Omental fat pad (tissue), 4 donors: ENCODE data around the gene ZNF385C. TPM values are rescaled to one million over a fixed set of nuclear protein-coding genes. Genes with fewer than 3 reads are reported as not detected.

Source experiments
- ATAC-seq: fragments of 150-250 bp; one replicate; pipeline ENCODE4 v1.9.1; 2016; ENCODE audit warnings: mild to moderate bottlenecking, moderate library complexity; ENCODE audit not compliant: low FRiP score
- DNase-seq: peaks from one replicate; pipeline ENCODE4 v3.0.0-alpha.2; 2019; ENCODE audit warnings: low spot score
- CTCF ChIP-seq, 3 donors: fragments of 450-650 bp; IDR thresholded peaks; one replicate each; pipeline ENCODE4 v1.5.1; 2016 to 2017; ENCODE audit warnings: antibody characterized with exemption in 3 of 3, mild to moderate bottlenecking in 3 of 3, moderate library complexity in 2 of 3
- total RNA-seq, 4 donors: library from RNA; depleted of rRNA; stranded (reverse); fragments of >200 nt; gene quantifications; one replicate each; pipeline ENCODE4 v1.1.0, GENCODE V29; 2016

The ZNF385C gene
- total RNA-seq, 4 donors from 2014 or later: not detected

GRCh38 chr17:42122371-42123303 lies 24.4 kb upstream of the ZNF385C start, which contains the start of gene HSPB9:
TSS of gene HSPB9 (plus strand) at chr17:42122804. CDS start at chr17:42122851, 47 bp downstream.
- DNase-seq (no peak), ATAC-seq (no peak)
- no peak for TF ChIP-seq CTCF (IDR thresholded peaks at IDR 0.05)

GRCh38 chr17:42120770-42121769 lies 22.8 kb upstream of the ZNF385C start, which contains the start of gene KAT2A:
TSS of gene KAT2A (minus strand) at chr17:42121367. CDS start at chr17:42121304, 63 bp downstream.
- ATAC-seq (peak; percentile 74), DNase-seq (peak; percentile 44)
- TF ChIP-seq CTCF (IDR thresholded peaks at IDR 0.05): no peak

GRCh38 chr17:42120161-42120769 lies 22.0 kb upstream of the ZNF385C start:
- no peak for ATAC-seq
- no peak for TF ChIP-seq CTCF (IDR thresholded peaks at IDR 0.05)
- no peak for DNase-seq

- ATAC-seq: no peak
Measured at GRCh38 chr17:42119301-42119700, 21.0 kb upstream of the ZNF385C start.

GRCh38 chr17:42118545-42118944 lies 20.3 kb upstream of the ZNF385C start:
- ATAC-seq: no peak
- TF ChIP-seq CTCF (IDR thresholded peaks at IDR 0.05): no peak
- DNase-seq: no peak

More at GRCh38 chr17:42119301-42119700, 21.0 kb upstream of the ZNF385C start:
- DNase-seq: no peak
- TF ChIP-seq CTCF (IDR thresholded peaks at IDR 0.05): no peak

- TF ChIP-seq CTCF (IDR thresholded peaks at IDR 0.05): no peak
- ATAC-seq (no peak), DNase-seq (no peak)
Measured at GRCh38 chr17:42118126-42118510, 19.8 kb upstream of the ZNF385C start.
